Breast epithelium (tissue), 4 donors: ENCODE results near the gene CHKB. TPM values are rescaled to one million over a fixed set of nuclear protein-coding genes. Genes with fewer than 3 reads are reported as not detected.
A peak's percentile ranks its signal among the peaks of the same experiment; 100 is the strongest.
"Not testable (repeated sequence)": the region's sequence is repeated elsewhere in the genome, so short reads cannot be mapped to it uniquely, and the experiment has no call there.

Experiments used
- DNase-seq, 2 donors: peaks; one replicate each; pipeline ENCODE4 v3.0.0-alpha.2; 2019; ENCODE audit warnings: low spot score in 2 of 2
- H3K27ac ChIP-seq, 2 donors: fragments of 200-600 bp; sonication (generic) in 1 of 2; one replicate each; pipeline ENCODE4 v1.5.1; 2016 to 2019; ENCODE audit warnings: mild to moderate bottlenecking in 1 of 2
- H3K27me3 ChIP-seq, 2 donors: fragments of 200-600 bp; sonication (generic) in 1 of 2; one replicate each; pipeline versions ENCODE4 v1.5.1 to v1.6.0; 2017 to 2019; ENCODE audit warnings: control low read depth in 1 of 2, mild to moderate bottlenecking in 1 of 2
- H3K36me3 ChIP-seq: fragments of 200-600 bp; one replicate; pipeline ENCODE4 v1.5.1; 2019
- H3K4me1 ChIP-seq, 2 donors: fragments of 200-600 bp; sonication (generic); one replicate each; pipeline ENCODE4 v1.5.1; 2016 to 2019; ENCODE audit warnings: control low read depth in 1 of 2
- H3K4me3 ChIP-seq, 3 donors: fragments of 200-600 bp; sonication (generic); 1 replicate in 2 of 3; 2 replicates in 1 of 3; pipeline ENCODE4 v1.5.1; 2016 to 2019; ENCODE audit warnings: mild to moderate bottlenecking in 3 of 3, moderate library complexity in 2 of 3
- H3K9me3 ChIP-seq, 2 donors: fragments of 200-600 bp; sonication (generic) in 1 of 2; one replicate each; pipeline ENCODE4 v1.5.1; 2016 to 2019; ENCODE audit warnings: control low read depth in 1 of 2
- CTCF ChIP-seq, 3 donors: fragments of 450-650 bp; IDR thresholded peaks; one replicate each; pipeline ENCODE4 v1.5.1; 2016 to 2017; ENCODE audit warnings: antibody characterized with exemption in 3 of 3, mild to moderate bottlenecking in 3 of 3, moderate library complexity in 3 of 3
- POLR2A ChIP-seq: fragments of 450-650 bp; IDR thresholded peaks from one replicate; pipeline ENCODE4 v1.6.1; 2016; ENCODE audit warnings: antibody characterized with exemption, mild to moderate bottlenecking, moderate library complexity
- POLR2AphosphoS5 ChIP-seq, 3 donors: sonication (generic); formaldehyde crosslinking; IDR thresholded peaks; one replicate each; pipeline ENCODE4 v1.6.1; 2017; ENCODE audit warnings: antibody characterized with exemption in 3 of 3
- intact Hi-C: fragments of 100-400 bp; cut with DNase I; formaldehyde crosslinking; loops from one replicate; pipeline ENCODE4 v1.15.1; 2023; ENCODE audit warnings: low total_unique reads
- total RNA-seq, 3 donors: library from RNA; depleted of rRNA; stranded (reverse); fragments of >200 nt; gene quantifications; one replicate each; pipeline ENCODE4 v1.1.0, GENCODE V29; 2016

CHKB gene
- total RNA-seq, 3 donors from 2014 or later, result 53.9 to 77.6 (median 71.4) TPM

GRCh38 chr22:50537765-50538164 is 44.9 kb downstream of the CHKB start:
- Histone ChIP-seq H3K4me1 (no peaks in the 10 kb centered on the region), H3K27me3 (no peaks in the 10 kb centered on the region), H3K36me3 (no peaks in the 10 kb centered on the region), H3K4me3 (no peak overlapping the region), H3K9me3 (no peaks in the 10 kb centered on the region), H3K27ac (peak overlapping the region; percentile 95 to 96)
- intact Hi-C loops, result no loop called here
- TF ChIP-seq POLR2A (no peak), POLR2AphosphoS5 (IDR thresholded peaks at IDR 0.05) (no peak), CTCF (IDR thresholded peaks at IDR 0.05) (no peak)
- DNase-seq, result no peak

- Histone ChIP-seq H3K27me3 (no peaks in the 10 kb centered on the region), H3K4me1 (no peaks in the 10 kb centered on the region), H3K36me3 (no peaks in the 10 kb centered on the region), H3K4me3 (no peak overlapping the region), H3K27ac (no peak overlapping the region), H3K9me3 (no peaks in the 10 kb centered on the region)
- TF ChIP-seq POLR2AphosphoS5 (IDR thresholded peaks at IDR 0.05), result no peak
- no peak for TF ChIP-seq POLR2A
- no peak for TF ChIP-seq CTCF (IDR thresholded peaks at IDR 0.05)
- intact Hi-C loops, result no loop called here
- DNase-seq, result no peak
Measured at GRCh38 chr22:50536226-50536625, 46.4 kb downstream of the CHKB start.

- H3K27ac ChIP-seq, result no peak overlapping the region
- H3K4me1 ChIP-seq, result no peaks in the 10 kb centered on the region
- H3K27me3 ChIP-seq, result no peaks in the 10 kb centered on the region
- TF ChIP-seq POLR2AphosphoS5 (IDR thresholded peaks at IDR 0.05) (no peak), POLR2A (no peak)
- H3K4me3 ChIP-seq, result no peak overlapping the region
- intact Hi-C loops, result no loop called here
- H3K36me3 ChIP-seq, result no peaks in the 10 kb centered on the region
- no peak for DNase-seq
- H3K9me3 ChIP-seq, result no peaks in the 10 kb centered on the region
Measured at GRCh38 chr22:50535113-50535512, 47.5 kb downstream of the CHKB start.

- DNase-seq, H3K9me3 ChIP-seq, intact Hi-C loops, H3K27me3 ChIP-seq, H3K36me3 ChIP-seq, H3K4me3 ChIP-seq, H3K4me1 ChIP-seq: not testable (repeated sequence)
- H3K27ac ChIP-seq, result peak overlapping the region in 1 of 2 donors; percentile 13
Measured at GRCh38 chr22:50533856-50534711, 48.6 kb downstream of the CHKB start.

GRCh38 chr22:50532824-50533796 is 49.5 kb downstream of the CHKB start:
- no peak overlapping the region for H3K4me3 ChIP-seq
- intact Hi-C loops, result no loop called here
- no peak for TF ChIP-seq POLR2A
- TF ChIP-seq CTCF (IDR thresholded peaks at IDR 0.05), result no peak
- no peak for TF ChIP-seq POLR2AphosphoS5 (IDR thresholded peaks at IDR 0.05)
- peak overlapping the region; percentile 98 to 99 for H3K27ac ChIP-seq
- H3K4me1 ChIP-seq, result no peaks in the 10 kb centered on the region
- no peaks in the 10 kb centered on the region for H3K27me3 ChIP-seq
- no peaks in the 10 kb centered on the region for H3K36me3 ChIP-seq
- DNase-seq, result no peak
- H3K9me3 ChIP-seq, result no peaks in the 10 kb centered on the region
